Fibroblast of lung (primary cell): ENCODE measurements around the gene SEMA4D. TPM values are rescaled to one million over a fixed set of nuclear protein-coding genes. Genes with fewer than 3 reads are reported as not detected.

ENCODE experiments used
- DNase-seq, 2 donors: peaks; one replicate each; pipeline versions ENCODE4 v3.0.0 to v3.0.0-alpha.2; 2010; ENCODE audit warnings: low read depth in 2 of 2
- H2AFZ ChIP-seq: 2 replicates; pipeline ENCODE4 v1.5.1; 2012; ENCODE audit warnings: low read length, control low read depth, inconsistent platforms
- H3K27ac ChIP-seq: 2 replicates; pipeline ENCODE4 v1.5.1; 2011; ENCODE audit warnings: low read length, control low read depth; ENCODE audit not compliant: insufficient read depth
- H3K27me3 ChIP-seq: 2 replicates; pipeline ENCODE4 v1.5.1; 2011; ENCODE audit warnings: mild to moderate bottlenecking, low read length; ENCODE audit not compliant: control insufficient read depth, insufficient read depth
- H3K36me3 ChIP-seq: 2 replicates; pipeline ENCODE4 v1.5.1; 2011; ENCODE audit warnings: low read length; ENCODE audit not compliant: control insufficient read depth, insufficient read depth
- H3K4me1 ChIP-seq: 2 replicates; pipeline ENCODE4 v1.5.1; 2011; ENCODE audit warnings: low read length; ENCODE audit not compliant: control insufficient read depth, insufficient read depth; ENCODE audit errors: extremely low read depth
- H3K4me2 ChIP-seq: 2 replicates; pipeline ENCODE4 v1.5.1; 2011; ENCODE audit warnings: low read length, control low read depth; ENCODE audit not compliant: insufficient read depth; ENCODE audit errors: extremely low read depth
- H3K4me3 ChIP-seq, 4 experiments: fragments of 200-600 bp in 1 of 4; sonication (generic) in 1 of 4; replicated peaks in 1 of 4; 2 replicates each; pipeline ENCODE4 v1.5.1; 2011 to 2016; ENCODE audit warnings: low read length in 4 of 4, low read depth in 3 of 4, mild to moderate bottlenecking in 3 of 4, control low read depth in 2 of 4, inconsistent platforms in 1 of 4, mixed read lengths in 1 of 4; ENCODE audit not compliant: insufficient read depth in 1 of 4; ENCODE audit errors: control extremely low read depth in 1 of 4
- H3K79me2 ChIP-seq: 2 replicates; pipeline ENCODE4 v1.5.1; 2012; ENCODE audit warnings: mild to moderate bottlenecking, low read length, inconsistent platforms; ENCODE audit not compliant: control insufficient read depth, insufficient read depth
- H3K9ac ChIP-seq: 2 replicates; pipeline ENCODE4 v1.5.1; 2011; ENCODE audit warnings: mild to moderate bottlenecking, low read length, control low read depth; ENCODE audit not compliant: insufficient read depth
- H3K9me3 ChIP-seq: 2 replicates; pipeline ENCODE4 v1.5.1; 2012; ENCODE audit warnings: low read depth, low read length; ENCODE audit not compliant: control insufficient read depth, insufficient read depth
- H4K20me1 ChIP-seq: 2 replicates; pipeline ENCODE4 v1.5.1; 2011; ENCODE audit warnings: low read length; ENCODE audit not compliant: control insufficient read depth, insufficient read depth; ENCODE audit errors: extremely low read depth
- EZH2 ChIP-seq: IDR thresholded peaks from 2 replicates; pipeline ENCODE4 v1.5.1; 2012; ENCODE audit warnings: low read length, control low read depth, mild to moderate bottlenecking; ENCODE audit errors: missing control alignments
- polyA plus RNA-seq, 2 donors: library from polyadenylated mRNA; depleted of rRNA in 1 of 2; stranded (reverse) in 1 of 2; unstranded in 1 of 2; fragments of >200 nt; gene quantifications; 2 replicates each; pipeline ENCODE4 v1.2.1, GENCODE V29; 2011 to 2012; ENCODE audit warnings: missing spikeins in 1 of 2
- total RNA-seq: library from RNA; depleted of rRNA; stranded (reverse); fragments of >200 nt; gene quantifications from 2 replicates; pipeline ENCODE4 v1.2.1, GENCODE V29; 2014
- TF ChIP-seq, protein P1 (sequence below), 2 donors: IDR thresholded peaks in 1 of 2; conservative IDR thresholded peaks in 1 of 2; 1 replicate in 1 of 2; 2 replicates in 1 of 2; pipeline ENCODE4 v1.5.1; 2011 to 2012; ENCODE audit warnings: low read length in 2 of 2, control low read depth in 1 of 2, inconsistent platforms in 1 of 2, low read depth in 1 of 2, mild to moderate bottlenecking in 1 of 2

The SEMA4D gene
- total and polyA plus RNA-seq, 2 donors (not counting 1 experiment from before 2014, with no cell fraction given) = 0.67 to 2.6 TPM

DNA sequence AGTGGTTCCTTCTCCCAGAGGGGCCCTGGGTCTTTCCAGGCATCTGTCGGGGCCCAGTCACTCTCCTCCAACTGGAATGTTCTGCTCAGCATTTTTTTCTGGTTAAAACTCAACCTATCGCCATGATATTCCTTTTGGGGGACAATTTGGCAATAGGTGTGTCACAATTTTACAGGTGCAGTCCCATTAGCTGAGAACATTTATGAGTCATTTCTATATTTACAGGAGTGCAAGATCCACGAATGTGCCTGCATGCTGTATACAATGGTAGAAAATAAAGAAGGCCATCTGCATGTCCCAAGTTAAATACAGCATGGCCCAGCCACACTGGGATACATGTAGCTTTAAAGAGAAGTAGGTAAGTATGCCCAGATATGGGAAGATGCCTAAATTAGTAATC is 28.8 kb upstream of the SEMA4D start:
- Histone ChIP-seq H3K4me2 (no peak overlapping the region), H3K9ac (no peak overlapping the region), H3K27ac (no peak overlapping the region), H3K36me3 (no peaks in the 10 kb centered on the region), H3K4me1 (no peaks in the 10 kb centered on the region), H3K4me3 (no peak overlapping the region), H4K20me1 (no peaks in the 10 kb centered on the region), H3K27me3 (no peaks in the 10 kb centered on the region), H2AFZ (no peak overlapping the region), H3K9me3 (no peaks in the 10 kb centered on the region), H3K79me2 (no peaks in the 10 kb centered on the region)
- DNase-seq = no peak
- TF ChIP-seq EZH2 = no peak
- TF ChIP-seq, protein P1, sequence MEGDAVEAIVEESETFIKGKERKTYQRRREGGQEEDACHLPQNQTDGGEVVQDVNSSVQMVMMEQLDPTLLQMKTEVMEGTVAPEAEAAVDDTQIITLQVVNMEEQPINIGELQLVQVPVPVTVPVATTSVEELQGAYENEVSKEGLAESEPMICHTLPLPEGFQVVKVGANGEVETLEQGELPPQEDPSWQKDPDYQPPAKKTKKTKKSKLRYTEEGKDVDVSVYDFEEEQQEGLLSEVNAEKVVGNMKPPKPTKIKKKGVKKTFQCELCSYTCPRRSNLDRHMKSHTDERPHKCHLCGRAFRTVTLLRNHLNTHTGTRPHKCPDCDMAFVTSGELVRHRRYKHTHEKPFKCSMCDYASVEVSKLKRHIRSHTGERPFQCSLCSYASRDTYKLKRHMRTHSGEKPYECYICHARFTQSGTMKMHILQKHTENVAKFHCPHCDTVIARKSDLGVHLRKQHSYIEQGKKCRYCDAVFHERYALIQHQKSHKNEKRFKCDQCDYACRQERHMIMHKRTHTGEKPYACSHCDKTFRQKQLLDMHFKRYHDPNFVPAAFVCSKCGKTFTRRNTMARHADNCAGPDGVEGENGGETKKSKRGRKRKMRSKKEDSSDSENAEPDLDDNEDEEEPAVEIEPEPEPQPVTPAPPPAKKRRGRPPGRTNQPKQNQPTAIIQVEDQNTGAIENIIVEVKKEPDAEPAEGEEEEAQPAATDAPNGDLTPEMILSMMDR (conservative IDR thresholded peaks at IDR 0.05 in 1 of 2, IDR thresholded peaks at IDR 0.05 in 1 of 2; ENCODE audit: low read depth in 1 of 2, low read length in 2 of 2) = no peak

DNA sequence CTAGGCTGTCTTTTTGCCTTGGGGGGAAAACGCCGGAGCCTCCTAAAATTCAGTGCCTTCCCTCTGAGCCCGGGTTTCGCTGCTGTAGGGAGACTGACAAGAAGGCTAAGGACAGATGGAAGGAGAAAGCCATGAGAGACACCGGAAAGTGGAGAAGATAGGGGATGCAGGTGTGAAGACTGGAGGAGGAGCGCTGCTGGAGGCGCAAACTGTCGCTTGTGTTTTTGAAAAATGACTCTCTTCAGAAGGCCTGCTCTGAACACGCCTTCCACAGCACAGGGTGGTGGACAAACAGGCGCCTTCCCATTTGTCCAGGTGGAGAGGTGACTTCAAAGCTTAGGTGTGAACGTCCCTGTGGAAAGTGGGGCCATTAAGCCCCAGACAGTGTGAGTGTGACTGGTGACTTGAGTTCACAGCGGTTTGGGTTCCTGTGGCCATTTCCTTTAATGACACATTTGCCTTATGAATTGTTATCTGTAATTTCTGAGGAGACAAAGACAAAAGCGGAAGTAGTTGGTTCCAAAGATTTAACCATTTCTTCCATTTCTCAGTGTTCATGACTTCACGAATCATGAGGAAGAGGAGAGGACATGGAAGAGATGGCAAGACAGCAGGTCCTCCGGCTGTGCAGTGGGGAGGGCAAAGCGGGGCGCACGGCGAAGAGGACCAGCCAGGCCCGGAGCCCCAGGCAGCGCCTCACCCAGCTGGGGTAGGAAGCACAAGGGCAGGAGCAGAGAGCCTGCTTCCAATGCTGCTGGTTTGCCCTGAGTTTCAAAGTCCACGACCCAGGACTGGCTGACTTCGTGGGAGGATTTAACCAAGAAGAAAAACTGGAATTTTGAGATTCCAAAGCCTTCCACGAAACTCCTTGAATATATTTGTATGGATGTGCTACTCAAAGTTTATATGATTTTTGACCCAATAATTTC is 27.8 kb upstream of the SEMA4D start:
- Histone ChIP-seq H3K4me3 (no peak overlapping the region), H3K4me2 (no peak overlapping the region), H3K27ac (no peak overlapping the region), H3K9me3 (no peaks in the 10 kb centered on the region), H4K20me1 (no peaks in the 10 kb centered on the region), H3K4me1 (no peaks in the 10 kb centered on the region), H3K27me3 (no peaks in the 10 kb centered on the region), H2AFZ (no peak overlapping the region), H3K9ac (no peak overlapping the region), H3K79me2 (no peaks in the 10 kb centered on the region), H3K36me3 (no peaks in the 10 kb centered on the region)
- no peak for DNase-seq
- TF ChIP-seq, protein P1 (conservative IDR thresholded peaks at IDR 0.05 in 1 of 2, IDR thresholded peaks at IDR 0.05 in 1 of 2; ENCODE audit: low read depth in 1 of 2, low read length in 2 of 2) = no peak
- TF ChIP-seq EZH2 = no peak

DNA sequence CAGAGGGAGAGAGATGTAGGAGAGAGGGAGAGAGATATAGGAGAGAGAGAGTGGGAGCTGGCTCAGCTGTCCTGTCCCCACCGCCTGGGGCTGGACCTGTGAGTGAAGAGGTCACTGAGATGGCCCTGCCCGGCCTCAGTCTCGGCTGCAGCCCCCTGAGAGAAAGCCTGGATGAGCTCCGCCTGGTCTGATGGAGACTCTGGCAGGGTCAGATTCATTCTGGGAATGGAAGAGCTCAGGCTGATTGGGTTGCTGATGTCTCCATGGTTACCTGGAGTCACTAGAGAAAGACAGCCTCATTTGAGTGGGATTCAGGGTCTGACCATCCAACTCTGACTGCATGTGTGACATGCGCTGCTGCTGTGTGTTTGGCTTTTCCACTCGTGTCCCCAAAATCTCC is 27.1 kb upstream of the SEMA4D start:
- H3K4me3 ChIP-seq = no peak overlapping the region
- H2AFZ ChIP-seq = no peak overlapping the region
- no peak overlapping the region for H3K9ac ChIP-seq
- no peak for TF ChIP-seq EZH2
- TF ChIP-seq, protein P1 (conservative IDR thresholded peaks at IDR 0.05 in 1 of 2, IDR thresholded peaks at IDR 0.05 in 1 of 2; ENCODE audit: low read depth in 1 of 2, low read length in 2 of 2) = no peak
- no peaks in the 10 kb centered on the region for H3K36me3 ChIP-seq
- no peak overlapping the region for H3K4me2 ChIP-seq
- no peaks in the 10 kb centered on the region for H3K9me3 ChIP-seq
- DNase-seq = no peak
- H4K20me1 ChIP-seq = no peaks in the 10 kb centered on the region
- no peak overlapping the region for H3K27ac ChIP-seq
- no peaks in the 10 kb centered on the region for H3K79me2 ChIP-seq
- no peaks in the 10 kb centered on the region for H3K27me3 ChIP-seq
- H3K4me1 ChIP-seq = no peaks in the 10 kb centered on the region
